Prostate gland (tissue), 2 donors: ENCODE measurements around the gene CCDC85A.

Experiments
- POLR2AphosphoS5 ChIP-seq: sonication (generic); formaldehyde crosslinking; IDR thresholded peaks from one replicate; pipeline ENCODE4 v1.6.1; 2017; ENCODE audit warnings: antibody characterized with exemption
- TF ChIP-seq, protein P1 (sequence below), 4 experiments: fragments of 200-600 bp in 2 of 4; fragments of 450-650 bp in 2 of 4; sonication (generic) in 2 of 4; IDR thresholded peaks; 1 replicate in 3 of 4; 2 replicates in 1 of 4; pipeline ENCODE4 v1.5.1; 2016 to 2019; ENCODE audit warnings: antibody characterized with exemption in 4 of 4, mild to moderate bottlenecking in 2 of 4, moderate library complexity in 2 of 4

DNA sequence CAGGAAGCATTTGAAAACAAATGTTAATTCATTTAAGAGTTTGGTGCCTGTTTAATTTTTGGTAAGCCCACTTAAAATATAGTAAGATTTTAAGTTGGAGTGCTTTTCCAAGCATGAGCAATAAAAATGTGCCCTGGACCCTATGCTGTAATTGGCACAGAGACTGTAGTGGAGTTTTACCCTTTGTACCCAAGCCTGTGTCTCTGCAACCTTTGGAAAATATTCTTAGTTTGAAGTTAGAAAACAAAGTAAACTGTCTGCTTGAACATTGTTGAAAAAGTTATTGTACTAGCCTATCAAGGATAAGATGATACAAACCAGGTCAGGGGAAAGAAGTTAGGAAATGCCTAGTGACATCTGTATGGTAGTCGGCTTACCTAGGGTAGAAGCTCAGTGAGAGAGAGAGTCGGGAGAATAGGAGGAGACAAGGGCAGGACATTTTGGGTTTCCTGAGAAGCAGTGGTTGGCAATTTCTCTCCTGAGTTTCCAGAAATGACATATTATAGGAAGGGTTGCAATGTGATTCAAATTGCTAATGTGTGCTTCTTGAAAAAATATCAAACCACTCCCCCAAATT lies 66.5 kb downstream of the CCDC85A start:
- TF ChIP-seq, protein P1, sequence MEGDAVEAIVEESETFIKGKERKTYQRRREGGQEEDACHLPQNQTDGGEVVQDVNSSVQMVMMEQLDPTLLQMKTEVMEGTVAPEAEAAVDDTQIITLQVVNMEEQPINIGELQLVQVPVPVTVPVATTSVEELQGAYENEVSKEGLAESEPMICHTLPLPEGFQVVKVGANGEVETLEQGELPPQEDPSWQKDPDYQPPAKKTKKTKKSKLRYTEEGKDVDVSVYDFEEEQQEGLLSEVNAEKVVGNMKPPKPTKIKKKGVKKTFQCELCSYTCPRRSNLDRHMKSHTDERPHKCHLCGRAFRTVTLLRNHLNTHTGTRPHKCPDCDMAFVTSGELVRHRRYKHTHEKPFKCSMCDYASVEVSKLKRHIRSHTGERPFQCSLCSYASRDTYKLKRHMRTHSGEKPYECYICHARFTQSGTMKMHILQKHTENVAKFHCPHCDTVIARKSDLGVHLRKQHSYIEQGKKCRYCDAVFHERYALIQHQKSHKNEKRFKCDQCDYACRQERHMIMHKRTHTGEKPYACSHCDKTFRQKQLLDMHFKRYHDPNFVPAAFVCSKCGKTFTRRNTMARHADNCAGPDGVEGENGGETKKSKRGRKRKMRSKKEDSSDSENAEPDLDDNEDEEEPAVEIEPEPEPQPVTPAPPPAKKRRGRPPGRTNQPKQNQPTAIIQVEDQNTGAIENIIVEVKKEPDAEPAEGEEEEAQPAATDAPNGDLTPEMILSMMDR (IDR thresholded peaks at IDR 0.05), result no peak
- TF ChIP-seq POLR2AphosphoS5, result no peak
